ENCODE measurements around the gene TOM1. TPM values are rescaled to one million over a fixed set of nuclear protein-coding genes. Genes with fewer than 3 reads are reported as not detected.

The TOM1 gene
- total RNA-seq, 1 donor from 2014 or later, result 47.9 TPM

DNA sequence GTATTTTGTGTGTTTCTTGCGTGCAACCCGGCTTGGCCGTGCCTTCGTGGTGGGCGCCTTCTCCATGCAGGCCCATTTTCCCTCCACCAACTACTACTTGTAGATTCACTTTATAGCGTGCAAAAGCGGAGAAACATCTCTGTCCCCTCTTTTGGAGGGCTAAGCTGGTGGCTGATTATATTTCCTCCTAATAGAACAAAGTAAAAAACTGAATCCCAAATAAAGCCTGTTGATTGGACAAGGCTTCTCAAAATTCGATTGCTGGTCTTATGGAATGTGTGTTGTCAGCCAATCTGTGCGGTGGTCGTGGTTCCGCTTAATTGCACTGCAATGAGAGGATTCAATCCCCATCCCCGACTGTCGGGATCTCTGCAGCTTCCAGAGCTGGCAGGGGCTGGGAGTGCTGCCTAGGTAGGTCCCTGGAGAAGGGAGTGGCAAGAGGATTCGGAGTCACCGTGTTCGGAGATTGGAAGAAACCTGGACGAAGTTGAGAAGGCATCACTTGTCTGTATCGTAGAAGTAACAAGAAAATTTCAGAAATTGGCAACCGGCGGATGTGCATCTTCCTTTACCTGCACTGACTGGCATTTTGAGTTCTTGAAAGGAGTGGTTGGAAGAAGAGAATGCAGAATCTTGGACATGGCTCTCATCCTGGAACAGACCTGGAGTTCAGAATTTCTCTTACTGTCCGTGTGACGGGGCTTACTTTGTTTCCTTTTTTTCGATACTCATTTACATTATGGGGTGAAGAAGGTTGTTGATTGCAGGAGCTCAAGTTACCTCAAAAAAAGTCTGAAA lies 41.3 kb upstream of the TOM1 start:
- no peaks in the 10 kb centered on the region for H3K27me3 Mint-ChIP-seq (ENCODE audit: low read depth)
- no peaks in the 10 kb centered on the region for H3K9me3 Mint-ChIP-seq (ENCODE audit: low read depth)
- peaks cover 25% of the 10 kb centered on the region for H3K4me1 Mint-ChIP-seq (ENCODE audit: low read depth)
- DNase-seq (ENCODE audit: low spot score), result no peak
- H3K4me3 Mint-ChIP-seq (ENCODE audit: unreplicated experiment), result peak overlapping the region; percentile 90
- TF ChIP-seq, protein P1, sequence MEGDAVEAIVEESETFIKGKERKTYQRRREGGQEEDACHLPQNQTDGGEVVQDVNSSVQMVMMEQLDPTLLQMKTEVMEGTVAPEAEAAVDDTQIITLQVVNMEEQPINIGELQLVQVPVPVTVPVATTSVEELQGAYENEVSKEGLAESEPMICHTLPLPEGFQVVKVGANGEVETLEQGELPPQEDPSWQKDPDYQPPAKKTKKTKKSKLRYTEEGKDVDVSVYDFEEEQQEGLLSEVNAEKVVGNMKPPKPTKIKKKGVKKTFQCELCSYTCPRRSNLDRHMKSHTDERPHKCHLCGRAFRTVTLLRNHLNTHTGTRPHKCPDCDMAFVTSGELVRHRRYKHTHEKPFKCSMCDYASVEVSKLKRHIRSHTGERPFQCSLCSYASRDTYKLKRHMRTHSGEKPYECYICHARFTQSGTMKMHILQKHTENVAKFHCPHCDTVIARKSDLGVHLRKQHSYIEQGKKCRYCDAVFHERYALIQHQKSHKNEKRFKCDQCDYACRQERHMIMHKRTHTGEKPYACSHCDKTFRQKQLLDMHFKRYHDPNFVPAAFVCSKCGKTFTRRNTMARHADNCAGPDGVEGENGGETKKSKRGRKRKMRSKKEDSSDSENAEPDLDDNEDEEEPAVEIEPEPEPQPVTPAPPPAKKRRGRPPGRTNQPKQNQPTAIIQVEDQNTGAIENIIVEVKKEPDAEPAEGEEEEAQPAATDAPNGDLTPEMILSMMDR (IDR thresholded peaks at IDR 0.05), result no peak
- peaks cover 3% of the 10 kb centered on the region for H3K36me3 Mint-ChIP-seq (ENCODE audit: low read depth)
- H3K27ac Mint-ChIP-seq (ENCODE audit: unreplicated experiment), result peak overlapping the region; percentile 89

- Mint-ChIP-seq H3K4me3 (ENCODE audit: unreplicated experiment) (no peak overlapping the region), H3K27ac (ENCODE audit: unreplicated experiment) (no peak overlapping the region), H3K4me1 (ENCODE audit: low read depth) (no peaks in the 10 kb centered on the region), H3K27me3 (ENCODE audit: low read depth) (no peaks in the 10 kb centered on the region), H3K9me3 (ENCODE audit: low read depth) (no peaks in the 10 kb centered on the region), H3K36me3 (ENCODE audit: low read depth) (peaks cover 41% of the 10 kb centered on the region)
- TF ChIP-seq, protein P1 (IDR thresholded peaks at IDR 0.05), result no peak
- no peak for DNase-seq (ENCODE audit: low spot score)
Measured at GRCh38 chr22:35264986-35265385, 34.7 kb upstream of the TOM1 start.

GRCh38 chr22:35266277-35266676 lies 33.4 kb upstream of the TOM1 start:
- no peaks in the 10 kb centered on the region for H3K9me3 Mint-ChIP-seq (ENCODE audit: low read depth)
- DNase-seq (ENCODE audit: low spot score), result no peak
- H3K4me3 Mint-ChIP-seq (ENCODE audit: unreplicated experiment), result no peak overlapping the region
- no peaks in the 10 kb centered on the region for H3K27me3 Mint-ChIP-seq (ENCODE audit: low read depth)
- H3K36me3 Mint-ChIP-seq (ENCODE audit: low read depth), result peaks cover 42% of the 10 kb centered on the region
- no peak overlapping the region for H3K27ac Mint-ChIP-seq (ENCODE audit: unreplicated experiment)
- TF ChIP-seq, protein P1 (IDR thresholded peaks at IDR 0.05), result no peak
- no peaks in the 10 kb centered on the region for H3K4me1 Mint-ChIP-seq (ENCODE audit: low read depth)

GRCh38 chr22:35269630-35270029 lies 30.1 kb upstream of the TOM1 start:
- Mint-ChIP-seq H3K36me3 (ENCODE audit: low read depth) (peaks cover 37% of the 10 kb centered on the region), H3K27me3 (ENCODE audit: low read depth) (no peaks in the 10 kb centered on the region), H3K27ac (ENCODE audit: unreplicated experiment) (no peak overlapping the region), H3K4me1 (ENCODE audit: low read depth) (no peaks in the 10 kb centered on the region), H3K9me3 (ENCODE audit: low read depth) (no peaks in the 10 kb centered on the region), H3K4me3 (ENCODE audit: unreplicated experiment) (no peak overlapping the region)
- TF ChIP-seq, protein P1 (IDR thresholded peaks at IDR 0.05), result no peak
- DNase-seq (ENCODE audit: low spot score), result no peak

DNA sequence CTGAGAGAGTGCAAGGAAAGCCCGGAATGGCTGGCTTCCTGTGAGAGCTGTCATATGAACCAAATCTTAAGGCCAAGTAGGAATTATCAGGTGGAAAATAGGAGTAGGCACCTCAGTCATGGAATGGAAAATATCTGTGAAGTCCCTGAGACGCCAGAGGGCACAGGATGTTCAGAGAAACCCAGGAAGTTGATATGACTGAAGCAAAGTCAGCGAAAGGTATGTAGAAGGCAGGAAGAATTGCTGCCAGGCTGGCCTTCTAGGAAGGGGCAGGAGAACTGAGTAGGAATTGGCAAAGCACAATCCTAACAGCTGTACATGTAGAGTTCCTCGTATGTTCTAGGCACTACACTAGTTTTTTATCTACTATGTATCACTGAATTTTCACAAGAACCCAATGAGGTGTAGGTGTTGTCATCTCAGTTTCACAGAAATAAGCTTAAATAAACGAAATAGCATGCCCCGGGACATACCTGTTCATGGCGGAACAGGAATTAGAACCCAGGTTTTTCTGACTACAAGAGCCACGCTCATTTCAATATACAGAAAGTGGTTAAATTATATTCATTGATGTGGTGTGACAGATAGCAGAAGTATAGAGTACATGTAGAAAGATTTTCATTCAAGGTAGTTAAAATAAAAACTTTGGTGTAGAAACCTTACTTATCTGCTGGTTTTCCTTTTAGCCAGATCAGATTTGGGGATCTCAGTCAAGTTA lies 25.4 kb upstream of the TOM1 start:
- no peak for DNase-seq (ENCODE audit: low spot score)
- no peaks in the 10 kb centered on the region for H3K9me3 Mint-ChIP-seq (ENCODE audit: low read depth)
- H3K4me3 Mint-ChIP-seq (ENCODE audit: unreplicated experiment), result no peak overlapping the region
- no peaks in the 10 kb centered on the region for H3K4me1 Mint-ChIP-seq (ENCODE audit: low read depth)
- H3K36me3 Mint-ChIP-seq (ENCODE audit: low read depth), result peaks cover 24% of the 10 kb centered on the region
- no peak overlapping the region for H3K27ac Mint-ChIP-seq (ENCODE audit: unreplicated experiment)
- no peaks in the 10 kb centered on the region for H3K27me3 Mint-ChIP-seq (ENCODE audit: low read depth)
- TF ChIP-seq, protein P1 (IDR thresholded peaks at IDR 0.05), result no peak

Measured in chondrocyte (in vitro differentiated cells).